Activated naive CD4-positive, alpha-beta T cell treated with anti-CD3 and anti-CD28 coated beads, Interleukin-2, amount 10 ng/mL, durations not matched to agents 7 days and 5 days (primary cell): ENCODE measurements around the gene KRTAP3-1.

Source experiments
- CTCF ChIA-PET: fragments of 350-600 bp; sonication (Branson Sonifier 250); formaldehyde crosslinking; loops from one replicate; lab custom pipeline; 2021; ENCODE audit warnings: antibody characterized with exemption; lab: Charles Lee
- DNase-seq: peaks from one replicate; pipeline ENCODE4 v3.0.0-alpha.2; 2020
- H3K27ac Mint-ChIP-seq: one replicate; pipeline ENCODE4 v1.8.0; 2021; ENCODE audit warnings: mild to moderate bottlenecking, moderate library complexity, mixed read lengths
- H3K27me3 Mint-ChIP-seq: one replicate; pipeline ENCODE4 v1.8.0; 2021; ENCODE audit warnings: mild to moderate bottlenecking, mixed read lengths
- H3K36me3 Mint-ChIP-seq: one replicate; pipeline ENCODE4 v1.8.0; 2021; ENCODE audit warnings: mixed read lengths
- H3K4me1 Mint-ChIP-seq: one replicate; pipeline ENCODE4 v1.8.0; 2021; ENCODE audit warnings: mixed read lengths
- H3K4me3 Mint-ChIP-seq: one replicate; pipeline ENCODE4 v1.8.0; 2021; ENCODE audit warnings: mild to moderate bottlenecking, moderate library complexity, mixed read lengths
- H3K9me3 Mint-ChIP-seq: one replicate; pipeline ENCODE4 v1.8.0; 2021; ENCODE audit warnings: mixed read lengths

KRTAP3-1 gene

DNA sequence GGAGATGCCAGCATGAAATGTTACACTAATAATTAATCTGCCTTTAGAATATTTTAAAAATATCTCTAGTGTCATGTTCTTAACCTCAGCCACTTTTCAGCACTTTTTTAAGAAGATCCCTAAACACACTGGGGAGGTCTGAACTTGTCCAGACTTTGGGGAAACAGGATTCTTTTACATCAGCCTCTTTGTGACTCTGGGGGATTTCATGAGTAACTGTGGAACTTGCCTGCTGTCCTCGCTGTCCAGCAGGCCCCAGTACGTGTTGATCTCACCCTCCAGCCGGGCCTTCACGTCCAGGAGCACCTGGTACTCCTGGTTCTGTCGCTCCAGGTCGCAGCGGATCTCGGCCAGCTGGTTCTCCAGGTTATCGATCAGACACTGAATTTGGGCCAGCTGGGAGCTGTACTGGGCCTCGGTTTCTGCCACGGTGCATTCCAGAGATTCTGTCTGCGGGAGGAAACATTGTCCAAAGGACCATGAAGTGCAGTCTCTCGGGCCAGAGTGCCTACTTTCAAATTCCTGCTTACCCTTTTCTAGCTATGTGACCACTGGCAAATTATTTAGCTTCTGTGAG is 30.3 kb downstream of the KRTAP3-1 start:
- H3K9me3 Mint-ChIP-seq: no peaks in the 10 kb centered on the region
- peaks cover 17% of the 10 kb centered on the region for H3K27me3 Mint-ChIP-seq
- H3K4me3 Mint-ChIP-seq: no peak overlapping the region
- no peak for DNase-seq
- H3K36me3 Mint-ChIP-seq: no peaks in the 10 kb centered on the region
- H3K4me1 Mint-ChIP-seq: no peaks in the 10 kb centered on the region
- CTCF ChIA-PET: no interaction called here
- H3K27ac Mint-ChIP-seq: no peak overlapping the region

DNA sequence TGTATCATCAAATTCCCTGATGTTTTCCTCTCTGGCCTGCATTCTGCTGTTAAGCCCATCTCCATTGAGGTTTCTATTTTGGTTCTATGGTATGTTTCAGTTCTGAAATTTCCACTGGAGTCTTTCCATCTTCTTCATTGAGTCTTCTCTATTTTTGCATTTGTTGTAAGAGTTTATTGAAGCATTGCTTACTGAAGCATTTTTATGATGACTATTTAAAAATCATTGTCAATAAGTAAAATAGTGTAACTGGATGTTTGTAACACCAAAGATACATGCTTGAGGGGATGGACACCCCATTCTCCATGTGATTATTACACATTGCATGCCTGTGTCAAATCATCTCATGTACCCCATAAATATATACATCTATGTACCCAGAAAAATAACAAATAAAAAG is 33.4 kb downstream of the KRTAP3-1 start:
- H3K27ac Mint-ChIP-seq: no peak overlapping the region

DNA sequence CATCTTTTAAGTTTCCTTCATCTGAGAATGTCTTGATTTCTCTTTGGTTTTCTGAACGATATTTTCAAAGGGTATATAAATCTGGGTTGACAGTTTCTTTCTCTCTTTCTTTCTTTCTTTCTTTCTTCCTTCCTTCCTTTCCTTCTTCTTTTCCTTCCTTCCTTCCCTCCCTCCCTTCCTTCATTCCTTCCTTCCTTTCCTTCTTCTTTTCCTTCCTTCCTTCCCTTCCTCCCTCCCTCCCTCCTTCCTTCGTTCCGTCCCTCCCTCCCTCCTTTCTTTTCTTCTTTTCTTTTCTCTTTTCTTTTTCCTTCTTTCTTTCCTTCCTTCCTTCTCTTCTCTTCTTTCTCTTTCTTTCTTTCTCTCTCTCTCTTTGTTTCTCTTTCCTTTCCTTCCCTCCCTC is 34.6 kb downstream of the KRTAP3-1 start:
- Mint-ChIP-seq H3K4me1 (no peaks in the 10 kb centered on the region), H3K36me3 (no peaks in the 10 kb centered on the region)
- CTCF ChIA-PET: no interaction called here

More for the DNA sequence above, 33.4 kb downstream of the KRTAP3-1 start:
- H3K4me1 Mint-ChIP-seq: no peaks in the 10 kb centered on the region
- peaks cover 23% of the 10 kb centered on the region for H3K27me3 Mint-ChIP-seq
- H3K36me3 Mint-ChIP-seq: no peaks in the 10 kb centered on the region
- H3K4me3 Mint-ChIP-seq: no peak overlapping the region
- DNase-seq: no peak
- H3K9me3 Mint-ChIP-seq: no peaks in the 10 kb centered on the region
- CTCF ChIA-PET: no interaction called here

GRCh38 chr17:40967582-40967981 is 41.3 kb downstream of the KRTAP3-1 start:
- H3K27me3 Mint-ChIP-seq: peaks cover 16% of the 10 kb centered on the region
- no peak overlapping the region for H3K4me3 Mint-ChIP-seq
- DNase-seq: no peak
- CTCF ChIA-PET: interaction anchor here (0.9 kb wide), 1 partner anchor 16 kb away, joined by 4 read pairs; the partner anchor contains the start of gene KRT40
- H3K27ac Mint-ChIP-seq: no peak overlapping the region
- no peaks in the 10 kb centered on the region for H3K36me3 Mint-ChIP-seq
- no peaks in the 10 kb centered on the region for H3K4me1 Mint-ChIP-seq
- H3K9me3 Mint-ChIP-seq: no peaks in the 10 kb centered on the region

More for the DNA sequence above, 34.6 kb downstream of the KRTAP3-1 start:
- Mint-ChIP-seq H3K9me3 (no peaks in the 10 kb centered on the region), H3K27me3 (peaks cover 23% of the 10 kb centered on the region), H3K4me3 (no peak overlapping the region), H3K27ac (no peak overlapping the region)
- no peak for DNase-seq

DNA sequence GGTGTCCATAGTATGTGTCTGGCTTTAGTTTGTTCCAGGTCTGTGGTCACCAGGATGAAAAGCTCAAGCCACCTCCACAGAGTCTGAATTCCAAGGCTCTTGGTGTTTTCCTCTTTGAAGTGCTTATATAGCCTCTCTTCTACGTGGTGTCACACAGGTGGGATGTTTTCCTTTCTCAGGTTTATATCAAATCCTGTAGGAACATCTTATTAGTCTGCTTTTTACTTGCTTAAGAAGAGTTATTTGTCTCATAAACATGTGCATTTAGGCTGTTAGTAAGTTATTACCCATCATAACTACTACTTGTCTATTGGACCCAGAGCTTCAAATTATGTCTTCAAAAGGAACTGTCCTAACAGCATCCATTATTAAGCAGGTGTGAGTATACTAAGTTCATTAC is 42.1 kb downstream of the KRTAP3-1 start, which contains the start of gene KRT39:
Gene KRT39, minus strand, starts transcription at position 101 of the 400 bp plus-strand sequence. Its CDS starts 92 bp downstream, at position 9.
- H3K27me3 Mint-ChIP-seq: peaks cover 12% of the 10 kb centered on the region
- CTCF ChIA-PET: interaction anchor here (0.9 kb wide), 1 partner anchor 17 kb away, joined by 4 read pairs; the partner anchor contains the start of gene KRT40
- no peak within 1 kb of the TSS for H3K27ac Mint-ChIP-seq
- H3K4me1 Mint-ChIP-seq: no peaks in the 10 kb centered on the region
- H3K9me3 Mint-ChIP-seq: no peaks in the 10 kb centered on the region
- H3K36me3 Mint-ChIP-seq: no peaks in the 10 kb centered on the region
- H3K4me3 Mint-ChIP-seq: no peak within 1 kb of the TSS
- DNase-seq: no peak

DNA sequence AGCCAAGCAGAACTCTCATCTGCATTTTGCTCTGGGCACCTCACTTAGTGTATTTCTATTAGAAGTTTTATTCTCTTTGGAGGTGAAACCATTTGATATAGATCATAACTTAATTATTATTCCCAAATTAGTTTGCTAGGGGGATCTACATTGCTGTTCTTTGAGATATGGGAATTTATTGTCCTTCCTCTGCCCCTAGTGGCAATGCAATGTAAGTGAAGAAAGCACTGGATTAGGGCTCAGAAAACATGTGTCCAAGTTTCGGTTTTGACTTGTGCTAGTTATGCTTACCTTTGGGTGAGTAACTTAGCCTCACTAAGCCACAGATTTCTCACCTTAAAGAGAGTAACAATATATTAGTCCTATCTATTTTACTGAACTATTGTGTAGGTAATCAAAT is 45.1 kb downstream of the KRTAP3-1 start:
- no peaks in the 10 kb centered on the region for H3K36me3 Mint-ChIP-seq
- H3K4me3 Mint-ChIP-seq: no peak overlapping the region
- H3K27me3 Mint-ChIP-seq: peaks cover 12% of the 10 kb centered on the region

DNA sequence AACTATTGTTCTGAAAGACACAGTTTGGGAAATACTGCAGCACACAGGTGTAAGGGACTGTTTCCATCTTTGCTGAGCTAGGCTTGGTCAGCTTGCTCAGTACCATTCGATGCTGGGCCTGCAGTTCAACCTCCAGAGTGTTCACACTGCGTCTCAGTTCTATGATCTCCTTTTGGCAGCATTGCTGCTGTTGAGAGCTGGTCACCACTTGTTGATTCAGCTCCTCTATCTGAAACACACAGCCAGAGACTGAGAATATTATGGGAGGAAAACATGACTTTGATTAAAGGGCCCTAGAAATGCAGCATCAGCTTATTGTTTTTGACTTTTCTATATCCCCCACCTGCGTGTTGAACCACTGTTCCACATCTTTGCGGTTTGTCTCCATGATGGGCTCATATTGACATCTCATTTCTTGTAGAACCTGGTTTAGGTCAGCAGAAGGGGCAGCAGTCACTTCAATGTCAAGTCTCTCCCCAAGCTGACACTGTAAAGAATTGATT is 46.8 kb downstream of the KRTAP3-1 start:
- peaks cover 12% of the 10 kb centered on the region for H3K27me3 Mint-ChIP-seq
- no peaks in the 10 kb centered on the region for H3K9me3 Mint-ChIP-seq
- CTCF ChIA-PET: interaction anchor here (0.7 to 1.2 kb wide), 2 partner anchors 10 to 24 kb away, joined by 3 read pairs; no protein-coding TSS in a partner anchor
- H3K27ac Mint-ChIP-seq: no peak overlapping the region
- H3K4me3 Mint-ChIP-seq: no peak overlapping the region
- DNase-seq: no peak
- peaks cover 5% of the 10 kb centered on the region for H3K4me1 Mint-ChIP-seq
- H3K36me3 Mint-ChIP-seq: no peaks in the 10 kb centered on the region

More for the DNA sequence above, 45.1 kb downstream of the KRTAP3-1 start:
- Mint-ChIP-seq H3K4me1 (peaks cover 5% of the 10 kb centered on the region), H3K9me3 (no peaks in the 10 kb centered on the region), H3K27ac (no peak overlapping the region)
- CTCF ChIA-PET: no interaction called here
- DNase-seq: no peak

- Mint-ChIP-seq H3K36me3 (no peaks in the 10 kb centered on the region), H3K4me3 (no peak overlapping the region), H3K27ac (no peak overlapping the region), H3K27me3 (peaks cover 9% of the 10 kb centered on the region), H3K9me3 (no peaks in the 10 kb centered on the region), H3K4me1 (peaks cover 5% of the 10 kb centered on the region)
- DNase-seq: no peak
- CTCF ChIA-PET: interaction anchor here (1.2 kb wide), 1 partner anchor 25 kb away, joined by 3 read pairs; no protein-coding TSS in a partner anchor
These were observed 47.3 kb downstream of the KRTAP3-1 start for GRCh38 chr17:40961591-40961990.

DNA sequence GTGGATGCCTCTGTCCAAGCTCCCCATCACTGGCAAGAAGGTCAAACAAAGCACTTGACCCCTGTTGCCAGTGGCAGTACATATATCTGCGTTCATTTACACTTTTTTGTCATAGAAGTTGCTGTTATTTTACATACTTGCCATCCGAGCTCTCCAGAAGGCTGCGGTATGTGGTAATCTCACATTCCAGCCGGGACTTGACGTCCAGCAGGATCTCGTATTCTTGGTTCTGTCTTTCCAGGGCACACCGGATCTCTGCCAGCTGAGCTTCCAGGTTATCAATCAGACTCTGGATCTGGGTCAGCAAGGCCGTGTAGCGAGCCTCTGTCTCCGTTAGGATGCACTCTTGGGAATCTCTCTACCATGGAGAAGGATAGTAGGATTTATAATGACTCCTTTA is 48.8 kb downstream of the KRTAP3-1 start:
- Mint-ChIP-seq H3K4me3 (no peak overlapping the region), H3K36me3 (no peaks in the 10 kb centered on the region), H3K4me1 (peaks cover 5% of the 10 kb centered on the region), H3K27ac (no peak overlapping the region), H3K9me3 (no peaks in the 10 kb centered on the region), H3K27me3 (peaks cover 4% of the 10 kb centered on the region)
- no peak for DNase-seq
- CTCF ChIA-PET: no interaction called here
